Measurements from ENCODE around the gene SEMA5B.

DNA sequence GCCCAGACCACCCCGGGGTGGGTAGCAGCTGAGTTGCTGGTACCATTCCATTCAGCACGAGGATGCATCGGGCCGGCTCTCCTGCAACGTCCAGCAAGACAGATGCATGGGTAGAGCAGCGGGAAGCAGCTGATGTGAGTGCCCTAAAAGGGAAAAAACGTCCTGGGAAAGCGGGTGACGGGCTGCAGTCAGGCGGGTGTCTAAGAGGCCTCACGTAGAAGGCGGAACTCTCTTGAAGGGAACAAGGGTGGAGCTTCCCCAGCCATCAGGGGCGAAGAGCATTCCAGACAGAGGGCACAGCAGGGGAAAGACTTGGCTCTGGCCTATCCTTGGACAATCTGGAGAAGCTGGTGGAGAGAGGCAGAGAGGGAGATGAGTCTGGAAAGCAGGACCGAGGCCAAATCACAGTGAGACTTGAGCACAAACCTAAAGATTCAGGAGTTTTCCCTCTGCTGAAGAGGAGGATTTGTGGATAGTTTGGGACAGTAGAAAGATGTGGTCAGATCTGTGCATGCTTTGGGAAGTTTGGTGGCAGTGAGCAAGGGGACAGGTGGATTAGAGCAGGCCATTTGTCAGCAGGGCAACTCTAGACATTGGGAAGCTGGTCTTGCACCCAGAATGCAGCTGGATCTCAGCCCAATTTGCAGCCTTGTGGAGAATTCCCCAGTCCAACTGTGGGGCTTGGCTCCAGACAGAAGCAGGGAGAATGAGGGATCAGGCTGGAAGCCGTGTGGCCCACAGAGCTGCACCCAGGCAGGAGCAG, 70.7 kb downstream of the SEMA5B start:
- TF ChIP-seq, protein P1, sequence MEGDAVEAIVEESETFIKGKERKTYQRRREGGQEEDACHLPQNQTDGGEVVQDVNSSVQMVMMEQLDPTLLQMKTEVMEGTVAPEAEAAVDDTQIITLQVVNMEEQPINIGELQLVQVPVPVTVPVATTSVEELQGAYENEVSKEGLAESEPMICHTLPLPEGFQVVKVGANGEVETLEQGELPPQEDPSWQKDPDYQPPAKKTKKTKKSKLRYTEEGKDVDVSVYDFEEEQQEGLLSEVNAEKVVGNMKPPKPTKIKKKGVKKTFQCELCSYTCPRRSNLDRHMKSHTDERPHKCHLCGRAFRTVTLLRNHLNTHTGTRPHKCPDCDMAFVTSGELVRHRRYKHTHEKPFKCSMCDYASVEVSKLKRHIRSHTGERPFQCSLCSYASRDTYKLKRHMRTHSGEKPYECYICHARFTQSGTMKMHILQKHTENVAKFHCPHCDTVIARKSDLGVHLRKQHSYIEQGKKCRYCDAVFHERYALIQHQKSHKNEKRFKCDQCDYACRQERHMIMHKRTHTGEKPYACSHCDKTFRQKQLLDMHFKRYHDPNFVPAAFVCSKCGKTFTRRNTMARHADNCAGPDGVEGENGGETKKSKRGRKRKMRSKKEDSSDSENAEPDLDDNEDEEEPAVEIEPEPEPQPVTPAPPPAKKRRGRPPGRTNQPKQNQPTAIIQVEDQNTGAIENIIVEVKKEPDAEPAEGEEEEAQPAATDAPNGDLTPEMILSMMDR (IDR thresholded peaks at IDR 0.05), result no peak
- no peak for TF ChIP-seq POLR2A (IDR thresholded peaks at IDR 0.05)
